ENCODE measurements around the gene ATG16L2. TPM values are rescaled to one million over a fixed set of nuclear protein-coding genes. Genes with fewer than 3 reads are reported as not detected.

ATG16L2 gene
- total and polyA plus RNA-seq, 3 donors from 2014 or later = 16.2 to 39.5 (median 33.8) TPM

DNA sequence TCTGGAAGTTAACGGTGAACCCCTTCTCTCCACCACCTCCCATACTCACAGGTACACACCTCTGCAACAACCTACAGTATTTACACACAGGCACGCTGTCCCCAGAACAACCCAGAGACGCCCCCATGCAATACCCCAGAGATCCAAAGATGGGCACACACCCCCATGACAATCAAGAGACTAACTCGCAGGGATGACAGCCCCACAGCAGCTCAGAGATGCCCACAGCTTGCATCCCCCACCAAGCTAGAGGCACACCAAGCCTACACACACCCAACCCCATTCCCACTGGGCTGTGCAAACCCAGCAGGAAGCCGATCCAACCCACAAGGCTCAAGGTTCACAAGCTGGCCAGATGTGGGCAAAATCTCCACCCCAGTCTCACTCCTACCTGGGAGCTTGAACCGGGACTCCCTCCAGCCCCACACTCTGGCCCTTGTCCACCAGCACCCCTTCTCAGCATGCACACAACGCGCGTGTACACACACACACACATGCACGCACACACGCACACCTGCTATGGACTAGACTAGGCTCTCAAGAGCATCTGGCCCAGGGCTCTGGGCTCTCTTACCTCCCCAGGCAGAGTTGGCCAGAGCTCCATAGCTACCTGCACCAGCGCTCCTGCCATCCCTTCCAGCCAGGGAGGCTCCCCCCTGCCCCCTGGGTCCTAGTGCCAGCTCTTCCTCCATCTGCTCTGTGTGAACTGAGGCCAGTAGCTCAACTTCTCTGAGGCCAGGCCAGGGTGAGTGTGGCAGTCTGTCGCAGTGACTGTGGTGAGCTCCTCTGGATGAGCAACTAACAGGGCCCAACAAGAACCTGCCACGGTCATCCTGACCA is 31.9 kb upstream of the ATG16L2 start:
- Histone ChIP-seq H3K27me3 (no peaks in the 10 kb centered on the region), H3K4me3 (peak overlapping the region; percentile 45 to 62), H3K9me3 (no peaks in the 10 kb centered on the region), H3K36me3 (ENCODE audit: low read depth, missing control alignments) (no peaks in the 10 kb centered on the region), H3K27ac (no peak overlapping the region), H3K4me1 (peaks cover 12% of the 10 kb centered on the region)
- no peak for TF ChIP-seq POLR2A (IDR thresholded peaks at IDR 0.05)
- TF ChIP-seq, protein P1, sequence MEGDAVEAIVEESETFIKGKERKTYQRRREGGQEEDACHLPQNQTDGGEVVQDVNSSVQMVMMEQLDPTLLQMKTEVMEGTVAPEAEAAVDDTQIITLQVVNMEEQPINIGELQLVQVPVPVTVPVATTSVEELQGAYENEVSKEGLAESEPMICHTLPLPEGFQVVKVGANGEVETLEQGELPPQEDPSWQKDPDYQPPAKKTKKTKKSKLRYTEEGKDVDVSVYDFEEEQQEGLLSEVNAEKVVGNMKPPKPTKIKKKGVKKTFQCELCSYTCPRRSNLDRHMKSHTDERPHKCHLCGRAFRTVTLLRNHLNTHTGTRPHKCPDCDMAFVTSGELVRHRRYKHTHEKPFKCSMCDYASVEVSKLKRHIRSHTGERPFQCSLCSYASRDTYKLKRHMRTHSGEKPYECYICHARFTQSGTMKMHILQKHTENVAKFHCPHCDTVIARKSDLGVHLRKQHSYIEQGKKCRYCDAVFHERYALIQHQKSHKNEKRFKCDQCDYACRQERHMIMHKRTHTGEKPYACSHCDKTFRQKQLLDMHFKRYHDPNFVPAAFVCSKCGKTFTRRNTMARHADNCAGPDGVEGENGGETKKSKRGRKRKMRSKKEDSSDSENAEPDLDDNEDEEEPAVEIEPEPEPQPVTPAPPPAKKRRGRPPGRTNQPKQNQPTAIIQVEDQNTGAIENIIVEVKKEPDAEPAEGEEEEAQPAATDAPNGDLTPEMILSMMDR (IDR thresholded peaks at IDR 0.05) = no peak
- intact Hi-C loops (cut with DNase I; ENCODE audit: low total_unique reads) = no loop called here
- peak; percentile 54 for DNase-seq
- 39 to 44% methylated on average over 13 to 14 of the region's 14 CpGs for WGBS, 2 donors

DNA sequence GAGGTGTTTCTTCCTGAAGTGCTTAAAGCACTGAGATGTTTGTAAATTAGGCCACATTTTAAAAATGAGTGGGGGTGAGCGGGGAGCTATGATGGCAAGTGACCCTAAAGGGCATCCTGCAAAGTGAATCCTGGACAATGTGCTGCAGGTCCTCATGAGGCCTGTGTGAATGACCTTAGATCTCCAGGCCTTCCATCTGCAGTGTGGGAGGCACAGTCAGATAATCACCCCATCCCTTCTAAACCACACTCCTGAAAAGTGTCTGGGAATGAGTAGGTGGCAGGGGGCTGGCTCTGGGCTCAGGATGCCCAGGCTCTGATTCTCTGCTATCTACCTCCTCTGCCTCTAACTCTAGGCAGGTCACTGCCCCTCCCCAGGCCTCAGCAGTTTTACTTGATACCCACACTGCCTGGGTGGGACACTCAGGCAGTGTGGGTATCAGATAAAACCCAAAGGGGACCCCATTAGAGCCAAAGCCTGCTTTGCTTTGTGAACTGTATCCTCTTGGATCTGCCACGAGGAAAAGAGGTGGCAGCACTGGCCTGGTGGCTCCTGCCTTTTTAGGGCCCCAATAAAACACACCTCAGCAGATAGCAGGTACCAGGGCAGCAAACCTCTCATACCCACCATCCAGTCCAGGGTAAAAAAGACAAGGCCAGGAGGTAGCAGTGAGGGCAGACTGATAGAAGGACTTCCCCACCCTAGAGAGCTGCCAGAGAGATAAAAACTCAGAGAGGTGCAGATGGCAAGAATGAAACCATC is 30.9 kb upstream of the ATG16L2 start:
- no peak for DNase-seq
- no peaks in the 10 kb centered on the region for H3K9me3 ChIP-seq
- no peaks in the 10 kb centered on the region for H3K36me3 ChIP-seq (ENCODE audit: low read depth, missing control alignments)
- intact Hi-C loops (cut with DNase I; ENCODE audit: low total_unique reads) = no loop called here
- no peak overlapping the region for H3K27ac ChIP-seq
- H3K27me3 ChIP-seq = no peaks in the 10 kb centered on the region
- H3K4me3 ChIP-seq = no peak overlapping the region
- H3K4me1 ChIP-seq = peaks cover 9% of the 10 kb centered on the region
- 83 to 85% methylated on average over 2 of the region's 2 CpGs for WGBS, 2 donors
- TF ChIP-seq, protein P1 (IDR thresholded peaks at IDR 0.05) = no peak
- TF ChIP-seq POLR2A (IDR thresholded peaks at IDR 0.05) = no peak

DNA sequence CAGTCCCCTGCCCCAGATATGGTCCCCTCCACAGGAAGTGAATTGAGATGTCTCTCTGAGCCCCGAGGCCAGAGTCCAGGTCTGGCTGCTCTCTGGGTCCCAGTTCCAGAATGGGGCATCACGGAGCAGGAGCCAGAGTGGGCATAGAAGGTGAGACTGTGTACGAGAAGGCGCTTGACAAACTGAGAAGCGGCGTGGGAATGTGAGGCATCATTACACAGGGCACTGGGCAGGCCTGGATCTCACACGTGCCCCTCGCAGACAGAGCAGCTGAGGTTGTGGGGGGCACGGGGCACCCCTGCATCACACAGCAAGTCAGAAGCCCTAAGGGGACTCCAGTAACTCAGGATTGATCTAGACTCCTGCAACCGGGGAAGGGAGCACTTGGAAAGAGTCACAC is 29.5 kb upstream of the ATG16L2 start:
- Histone ChIP-seq H3K4me1 (peaks cover 9% of the 10 kb centered on the region), H3K36me3 (ENCODE audit: low read depth, missing control alignments) (no peaks in the 10 kb centered on the region), H3K9me3 (no peaks in the 10 kb centered on the region), H3K4me3 (no peak overlapping the region), H3K27me3 (no peaks in the 10 kb centered on the region), H3K27ac (no peak overlapping the region)
- intact Hi-C loops (cut with DNase I; ENCODE audit: low total_unique reads) = no loop called here
- DNase-seq = no peak
- WGBS, 2 donors = 93 to 95% methylated on average over 9 to 10 of the region's 10 CpGs
- no peak for TF ChIP-seq POLR2A (IDR thresholded peaks at IDR 0.05)
- TF ChIP-seq, protein P1 (IDR thresholded peaks at IDR 0.05) = no peak

DNA sequence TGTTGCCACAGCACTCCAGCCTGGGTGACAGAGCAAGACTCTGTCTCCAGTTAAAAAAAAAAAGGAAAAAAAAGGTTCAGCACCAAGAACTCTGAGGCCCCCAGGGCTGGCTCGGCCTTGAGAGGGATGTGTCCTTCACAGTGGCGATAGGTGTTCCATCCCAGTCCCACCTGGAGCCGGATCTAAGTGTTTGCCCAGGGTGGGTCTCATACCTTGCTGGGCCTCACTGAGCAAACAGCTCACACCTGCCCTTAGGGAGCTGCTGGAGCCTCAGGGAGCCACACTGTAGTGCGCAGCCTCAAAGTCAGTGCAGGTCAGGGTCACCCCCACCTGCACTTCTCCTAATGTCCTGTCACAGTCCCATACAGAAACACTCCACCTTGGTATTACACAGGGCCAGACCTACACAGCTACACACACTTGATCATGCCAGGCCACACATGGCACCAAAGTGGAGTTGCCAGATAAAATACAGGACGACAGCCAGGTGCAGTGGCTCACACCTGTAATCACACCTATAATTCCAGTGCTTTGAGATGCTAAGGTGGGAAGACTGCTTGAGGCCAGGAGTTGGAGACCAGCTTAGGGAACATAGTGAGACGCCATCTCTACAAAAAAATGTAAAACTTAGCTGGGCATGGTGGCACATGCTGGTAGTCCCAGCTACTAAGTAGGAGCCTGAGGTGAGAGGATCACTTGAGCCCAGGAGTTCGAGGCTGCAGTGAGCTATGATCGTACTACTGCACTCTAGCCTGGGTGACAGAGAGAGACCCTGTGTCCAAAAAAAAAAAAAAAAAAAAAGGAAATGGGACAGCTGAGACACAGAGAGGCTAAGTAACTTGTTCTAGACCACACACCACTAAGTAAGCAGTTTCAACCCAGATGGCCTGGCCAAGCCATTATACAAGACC is 27.7 kb upstream of the ATG16L2 start:
- TF ChIP-seq POLR2A (IDR thresholded peaks at IDR 0.05) = no peak
- TF ChIP-seq, protein P1 (IDR thresholded peaks at IDR 0.05) = no peak
- Histone ChIP-seq H3K4me1 (no peaks in the 10 kb centered on the region), H3K4me3 (no peak overlapping the region), H3K9me3 (no peaks in the 10 kb centered on the region), H3K36me3 (ENCODE audit: low read depth, missing control alignments) (no peaks in the 10 kb centered on the region), H3K27ac (no peak overlapping the region), H3K27me3 (no peaks in the 10 kb centered on the region)
- DNase-seq = no peak
- intact Hi-C loops (cut with DNase I; ENCODE audit: low total_unique reads) = no loop called here
- 77 to 90% methylated on average over 8 of the region's 8 CpGs for WGBS, 2 donors
